Measurements from ENCODE around the gene PYGB.
"Not testable (repeated sequence)": the region's sequence is repeated elsewhere in the genome, so short reads cannot be mapped to it uniquely, and the experiment has no call there.

PYGB gene

GRCh38 chr20:25249198-25249931 lies 1.5 kb downstream of the PYGB start:
- DNase-seq (ENCODE audit: low read depth, low spot score) = no peak

DNA sequence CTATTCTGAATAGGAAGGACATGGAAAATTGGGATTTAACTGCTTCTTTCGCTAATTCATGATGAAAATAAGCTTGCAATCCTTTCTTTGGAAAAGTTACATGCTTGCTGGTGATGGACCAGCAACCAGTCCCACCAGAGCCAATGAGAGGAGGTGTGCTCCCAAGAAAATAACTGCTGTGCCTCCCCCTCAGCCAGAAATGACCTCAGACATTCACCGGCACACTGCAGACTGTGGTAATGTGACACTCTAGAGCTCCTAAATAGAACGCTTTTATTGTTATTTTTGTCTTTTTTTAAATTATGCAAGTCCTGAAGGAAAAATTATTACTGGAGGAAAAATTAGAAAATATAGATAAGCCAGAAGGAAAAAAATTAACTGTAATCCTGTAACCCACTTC lies 2.6 kb downstream of the PYGB start:
- no peak for DNase-seq (ENCODE audit: low read depth, low spot score)

DNA sequence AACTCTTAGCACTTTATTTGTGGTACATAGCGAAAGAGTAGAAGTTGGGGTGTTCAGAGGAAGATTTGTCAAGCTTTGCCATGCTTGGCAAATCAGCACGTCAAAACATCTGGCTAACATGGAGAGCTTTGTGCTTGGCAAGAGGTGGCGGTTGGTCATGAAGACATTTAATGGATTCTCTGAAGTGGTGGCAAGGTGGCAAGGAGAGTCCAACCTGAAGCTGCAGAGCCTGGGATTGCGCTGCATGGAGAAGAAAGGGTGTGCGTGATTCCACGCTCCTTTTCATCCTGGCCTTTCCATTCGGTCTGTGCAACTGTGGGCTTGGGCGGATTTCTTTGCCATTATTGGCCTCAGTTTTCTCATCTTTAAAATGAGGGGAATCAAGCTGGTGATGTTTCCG lies 3.1 kb downstream of the PYGB start:
- DNase-seq (ENCODE audit: low read depth, low spot score) = no peak

DNA sequence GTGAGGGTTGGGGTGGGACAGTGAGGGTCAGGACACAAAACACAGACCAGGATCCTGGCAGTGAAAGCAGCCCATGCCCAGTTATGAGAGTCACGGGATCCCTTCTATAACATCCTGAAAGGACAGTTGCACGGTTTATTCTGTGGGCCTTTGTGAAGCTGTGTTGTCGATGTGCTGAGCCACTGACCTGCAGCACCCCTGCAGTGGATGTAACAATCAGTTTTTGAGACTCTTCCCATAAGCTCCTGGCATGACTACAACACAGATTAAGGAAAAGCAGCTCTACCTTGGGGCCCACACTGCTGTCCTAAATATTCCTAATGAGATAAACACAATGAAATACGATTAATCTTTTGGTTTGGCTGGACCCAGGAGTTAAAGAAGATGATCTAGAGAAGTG lies 3.7 kb downstream of the PYGB start:
- no peak for DNase-seq (ENCODE audit: low read depth, low spot score)

GRCh38 chr20:25252230-25252651 lies 4.4 kb downstream of the PYGB start:
- no peak for DNase-seq (ENCODE audit: low read depth, low spot score)

DNA sequence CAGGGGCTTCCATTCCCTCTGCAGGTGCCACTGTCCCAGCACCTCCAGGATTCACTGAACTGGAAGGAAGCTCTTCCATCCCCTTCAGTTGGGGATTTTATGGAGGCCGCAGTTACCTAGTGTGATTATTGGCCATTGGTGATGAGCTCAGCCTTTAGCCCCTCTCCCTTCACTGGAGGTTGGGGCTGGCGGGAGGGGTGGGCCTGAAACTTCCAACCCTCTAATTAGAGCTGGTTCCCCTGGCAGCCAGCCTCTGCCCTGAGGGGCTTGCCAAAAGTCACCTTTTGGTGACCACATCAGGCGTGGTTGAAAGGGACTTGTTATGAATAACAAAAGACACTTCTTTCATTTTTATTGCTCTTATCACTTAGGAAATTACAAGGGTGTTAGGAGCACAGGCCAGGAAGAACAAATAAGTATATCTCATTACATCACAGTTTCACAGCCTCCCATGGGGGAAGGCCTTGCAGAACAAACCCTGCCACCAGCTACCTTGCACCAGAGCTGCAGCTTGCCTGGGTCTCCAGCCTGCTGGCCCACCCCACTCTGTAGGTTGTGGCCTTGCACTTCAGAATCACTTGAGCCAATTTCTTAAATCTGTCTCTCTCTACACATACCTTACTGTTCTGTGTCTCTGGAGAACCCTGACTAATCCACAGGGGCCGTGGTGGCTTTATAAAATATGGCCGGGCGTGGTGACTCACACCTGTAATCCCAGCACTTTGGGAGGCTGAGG lies 5.0 kb downstream of the PYGB start:
- DNase-seq (ENCODE audit: low read depth, low spot score) = no peak

DNA sequence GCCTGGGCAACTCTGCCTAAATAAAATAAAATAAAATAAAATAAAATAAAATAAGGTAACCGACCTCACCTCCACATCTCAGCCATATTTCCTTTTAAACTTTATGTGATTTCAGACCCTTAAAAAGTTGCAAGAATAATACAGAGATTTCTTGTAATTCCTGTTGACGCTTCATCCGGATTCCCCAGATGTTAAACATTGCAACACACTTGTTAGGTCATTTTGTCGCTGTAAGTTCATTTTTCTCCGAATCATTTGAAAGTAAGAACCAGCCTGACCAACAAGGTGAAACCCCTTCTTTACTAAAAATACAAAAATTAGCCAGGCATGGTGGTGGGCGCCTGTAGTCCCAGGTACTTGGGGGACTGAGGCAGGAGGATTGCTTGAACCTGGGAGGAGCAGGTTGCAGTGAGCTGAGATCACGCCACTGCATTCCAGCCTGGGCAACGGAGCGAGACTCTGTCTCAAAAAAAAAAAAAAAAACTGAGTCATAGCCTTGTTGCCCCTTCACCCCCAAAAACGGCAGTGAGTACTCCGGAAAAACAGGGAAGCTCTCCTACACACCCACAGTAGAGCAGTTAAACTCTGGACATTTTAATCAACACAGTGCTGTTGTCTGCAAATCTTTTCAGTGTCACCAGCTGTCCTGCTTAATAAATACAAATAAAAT lies 5.9 kb downstream of the PYGB start:
- DNase-seq (ENCODE audit: low read depth, low spot score) = no peak

GRCh38 chr20:25254571-25254970 lies 6.7 kb downstream of the PYGB start:
- DNase-seq (ENCODE audit: low read depth, low spot score) = no peak

- no peak for DNase-seq (ENCODE audit: low read depth, low spot score)
These were observed 7.2 kb downstream of the PYGB start for GRCh38 chr20:25254986-25255680.

DNA sequence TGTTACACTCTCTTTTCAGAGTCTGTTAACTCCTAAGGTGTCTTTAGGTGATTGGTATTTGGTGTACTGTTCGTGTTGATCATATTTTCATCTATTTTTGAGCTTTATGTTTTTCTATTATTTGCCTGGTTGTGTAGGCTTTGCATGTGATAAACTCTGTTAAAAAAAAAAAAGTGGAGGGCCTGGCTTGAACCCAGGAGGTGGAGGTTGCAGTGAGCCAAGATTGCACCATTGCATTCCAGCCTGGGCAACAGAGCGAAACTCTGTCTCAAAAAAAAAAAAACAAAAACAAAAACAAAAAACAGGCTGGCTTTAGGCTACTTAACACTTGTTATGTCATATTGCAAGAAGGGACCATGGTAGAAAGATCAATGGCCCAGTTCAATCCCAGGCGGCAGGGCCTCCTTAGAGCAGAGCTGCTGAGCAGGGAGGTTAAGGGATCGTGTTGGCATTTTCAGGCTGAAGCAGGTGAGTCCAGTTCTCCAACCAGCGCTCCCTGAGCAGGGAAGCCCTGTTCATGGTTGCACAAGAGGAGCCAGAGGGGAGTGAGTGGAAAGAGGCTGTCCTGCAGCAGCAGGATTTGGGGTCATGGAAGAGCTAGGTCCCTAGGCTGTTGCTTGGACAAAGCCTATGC lies 8.5 kb downstream of the PYGB start:
- DNase-seq (ENCODE audit: low read depth, low spot score) = no peak

GRCh38 chr20:25257130-25257529 lies 9.2 kb downstream of the PYGB start:
- no peak for DNase-seq (ENCODE audit: low read depth, low spot score)

DNA sequence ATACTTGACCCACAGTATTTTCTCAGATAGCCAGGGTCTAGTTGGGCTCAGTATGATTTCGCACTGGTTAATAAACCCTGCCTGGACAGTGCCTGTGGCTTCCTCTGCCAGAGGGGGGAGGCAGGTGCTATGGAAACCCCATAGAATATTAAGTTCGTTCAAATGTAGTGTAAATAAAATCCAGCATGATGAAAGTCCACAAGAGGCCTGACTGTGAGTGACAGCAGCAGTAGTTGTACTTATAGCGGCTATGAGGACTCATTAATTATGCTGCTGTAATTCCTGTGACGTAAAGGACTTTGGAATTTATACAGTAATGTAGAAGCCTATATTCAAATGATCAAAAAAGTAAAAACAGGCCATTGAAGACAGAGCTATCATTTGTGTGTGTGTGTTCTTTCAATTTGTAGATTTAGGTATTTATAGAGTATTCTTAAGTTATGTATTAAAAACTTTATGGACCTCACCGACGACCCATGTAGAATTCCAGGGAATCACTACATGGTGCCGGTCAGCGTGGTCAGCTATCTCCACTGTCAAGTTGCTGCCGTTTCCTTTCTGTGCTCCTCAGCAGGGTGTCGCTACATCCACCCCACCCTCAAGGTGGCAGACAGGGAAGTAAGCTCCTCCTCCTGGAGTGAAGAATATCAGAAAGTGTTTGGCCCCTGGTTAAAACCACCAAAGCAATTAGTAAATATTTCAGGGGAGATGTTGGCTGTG lies 10.0 kb downstream of the PYGB start:
- no peak for DNase-seq (ENCODE audit: low read depth, low spot score)

DNA sequence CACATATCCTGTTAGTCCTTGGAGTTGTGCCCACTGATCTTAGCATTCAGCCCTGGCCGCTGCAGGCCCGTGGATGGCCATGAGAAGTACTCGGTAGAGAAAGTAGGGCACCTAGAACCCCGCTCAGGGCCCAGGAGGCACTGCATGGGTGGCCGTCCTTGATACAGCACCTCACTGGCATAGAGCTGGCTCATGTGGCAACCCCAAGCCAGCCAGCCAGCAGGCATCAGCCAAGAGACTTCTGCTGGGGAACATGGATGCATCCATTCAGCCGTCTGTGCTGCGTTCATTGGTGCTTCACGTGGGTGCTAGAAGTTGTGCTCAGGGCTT lies 10.6 kb downstream of the PYGB start:
- DNase-seq (ENCODE audit: low read depth, low spot score) = no peak

DNA sequence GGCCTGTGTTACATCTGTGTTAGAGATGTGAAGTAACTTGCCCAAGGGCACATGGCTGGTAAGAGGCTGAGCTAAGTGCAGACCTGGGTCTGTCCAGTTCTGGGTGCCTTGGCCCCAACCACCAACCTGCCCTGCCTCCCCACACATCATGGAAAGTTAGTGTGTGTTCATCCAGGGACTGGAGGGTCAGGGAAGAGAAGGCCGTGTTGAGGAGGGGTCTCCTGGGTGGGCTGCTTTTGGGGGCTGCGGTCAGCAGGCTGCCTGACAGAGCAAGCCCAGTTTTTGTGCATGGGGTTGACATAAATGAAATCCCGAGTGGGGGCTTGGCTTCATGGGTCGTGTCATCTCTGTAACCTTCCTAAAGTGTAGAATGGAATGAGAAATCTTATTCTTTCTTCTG lies 10.9 kb downstream of the PYGB start:
- no peak for DNase-seq (ENCODE audit: low read depth, low spot score)

- no peak for DNase-seq (ENCODE audit: low read depth, low spot score)
These were observed 11.5 kb downstream of the PYGB start for GRCh38 chr20:25259358-25259757.

GRCh38 chr20:25259788-25260254 lies 11.9 kb downstream of the PYGB start:
- DNase-seq (ENCODE audit: low read depth, low spot score) = no peak

GRCh38 chr20:25260770-25261437 lies 13.0 kb downstream of the PYGB start:
- DNase-seq (ENCODE audit: low read depth, low spot score) = not testable (repeated sequence)

GRCh38 chr20:25269057-25269832 lies 21.4 kb downstream of the PYGB start:
- no peak for DNase-seq (ENCODE audit: low read depth, low spot score)

GRCh38 chr20:25269833-25270170 lies 21.9 kb downstream of the PYGB start:
- DNase-seq (ENCODE audit: low read depth, low spot score) = no peak

GRCh38 chr20:25270829-25271251 lies 23.0 kb downstream of the PYGB start:
- DNase-seq (ENCODE audit: low read depth, low spot score) = no peak
